Measurements from ENCODE around the gene RBM17.
"Not testable (repeated sequence)": the region's sequence is repeated elsewhere in the genome, so short reads cannot be mapped to it uniquely, and the experiment has no call there.

Gene RBM17

GRCh38 chr10:6098156-6098555 is 9.3 kb downstream of the RBM17 start:
- Histone ChIP-seq H3K27ac (no peak overlapping the region), H3K4me3 (ENCODE audit: low read depth in 1 of 2, low read length in 1 of 2) (no peak overlapping the region), H3K9me3 (no peaks in the 10 kb centered on the region), H3K27me3 (no peaks in the 10 kb centered on the region), H3K36me3 (peaks cover 34% of the 10 kb centered on the region), H3K4me1 (ENCODE audit: control insufficient read depth in 1 of 2, insufficient read depth in 1 of 2, low read depth in 1 of 2, low read length in 1 of 2) (peaks cover 12 to 22% of the 10 kb centered on the region in 2 experiments)
- TF ChIP-seq CTCF (IDR thresholded peaks at IDR 0.05), result no peak

- Histone ChIP-seq H3K27ac (no peak overlapping the region), H3K36me3 (peaks cover 51% of the 10 kb centered on the region), H3K27me3 (no peaks in the 10 kb centered on the region), H3K4me1 (ENCODE audit: control insufficient read depth in 1 of 2, insufficient read depth in 1 of 2, low read depth in 1 of 2, low read length in 1 of 2) (no peaks in the 10 kb centered on the region), H3K4me3 (ENCODE audit: low read depth in 1 of 2, low read length in 1 of 2) (no peak overlapping the region), H3K9me3 (no peaks in the 10 kb centered on the region)
- TF ChIP-seq CTCF (IDR thresholded peaks at IDR 0.05), result no peak
Observed at GRCh38 chr10:6100370-6100769, 11.5 kb downstream of the RBM17 start.

- no peak overlapping the region for H3K27ac ChIP-seq
- TF ChIP-seq CTCF (IDR thresholded peaks at IDR 0.05), result no peak
- peaks cover 56% of the 10 kb centered on the region for H3K36me3 ChIP-seq
- H3K4me1 ChIP-seq (ENCODE audit: control insufficient read depth in 1 of 2, insufficient read depth in 1 of 2, low read depth in 1 of 2, low read length in 1 of 2), result no peaks in the 10 kb centered on the region
- H3K9me3 ChIP-seq, result no peaks in the 10 kb centered on the region
- H3K27me3 ChIP-seq, result no peaks in the 10 kb centered on the region
- no peak overlapping the region for H3K4me3 ChIP-seq (ENCODE audit: low read depth in 1 of 2, low read length in 1 of 2)
Observed at GRCh38 chr10:6101181-6101580, 12.3 kb downstream of the RBM17 start.

GRCh38 chr10:6102128-6102527 is 13.3 kb downstream of the RBM17 start:
- no peak for TF ChIP-seq CTCF (IDR thresholded peaks at IDR 0.05)
- Histone ChIP-seq H3K36me3 (peaks cover 61% of the 10 kb centered on the region), H3K4me3 (ENCODE audit: low read depth in 1 of 2, low read length in 1 of 2) (no peak overlapping the region)

GRCh38 chr10:6103591-6103990 is 14.8 kb downstream of the RBM17 start:
- peaks cover 63% of the 10 kb centered on the region for H3K36me3 ChIP-seq
- H3K4me1 ChIP-seq (ENCODE audit: control insufficient read depth in 1 of 2, insufficient read depth in 1 of 2, low read depth in 1 of 2, low read length in 1 of 2), result peaks cover 4 to 6% of the 10 kb centered on the region in 2 experiments
- TF ChIP-seq CTCF (IDR thresholded peaks at IDR 0.05), result no peak
- no peaks in the 10 kb centered on the region for H3K27me3 ChIP-seq
- H3K27ac ChIP-seq, result no peak overlapping the region
- no peak overlapping the region for H3K4me3 ChIP-seq (ENCODE audit: low read depth in 1 of 2, low read length in 1 of 2)
- H3K9me3 ChIP-seq, result no peaks in the 10 kb centered on the region

More at GRCh38 chr10:6102128-6102527, 13.3 kb downstream of the RBM17 start:
- H3K9me3 ChIP-seq, result no peaks in the 10 kb centered on the region
- no peaks in the 10 kb centered on the region for H3K4me1 ChIP-seq (ENCODE audit: control insufficient read depth in 1 of 2, insufficient read depth in 1 of 2, low read depth in 1 of 2, low read length in 1 of 2)
- no peak overlapping the region for H3K27ac ChIP-seq
- H3K27me3 ChIP-seq, result no peaks in the 10 kb centered on the region

GRCh38 chr10:6107616-6108015 is 18.8 kb downstream of the RBM17 start:
- peaks cover 75% of the 10 kb centered on the region for H3K36me3 ChIP-seq
- not testable (repeated sequence) for H3K27me3 ChIP-seq; H3K4me3 ChIP-seq (ENCODE audit: low read depth in 1 of 2, low read length in 1 of 2); H3K27ac ChIP-seq; H3K9me3 ChIP-seq
- peaks cover 11 to 14% of the 10 kb centered on the region in 2 experiments for H3K4me1 ChIP-seq (ENCODE audit: control insufficient read depth in 1 of 2, insufficient read depth in 1 of 2, low read depth in 1 of 2, low read length in 1 of 2)
